ENCODE measurements around the gene RAP1A.

The RAP1A gene

DNA sequence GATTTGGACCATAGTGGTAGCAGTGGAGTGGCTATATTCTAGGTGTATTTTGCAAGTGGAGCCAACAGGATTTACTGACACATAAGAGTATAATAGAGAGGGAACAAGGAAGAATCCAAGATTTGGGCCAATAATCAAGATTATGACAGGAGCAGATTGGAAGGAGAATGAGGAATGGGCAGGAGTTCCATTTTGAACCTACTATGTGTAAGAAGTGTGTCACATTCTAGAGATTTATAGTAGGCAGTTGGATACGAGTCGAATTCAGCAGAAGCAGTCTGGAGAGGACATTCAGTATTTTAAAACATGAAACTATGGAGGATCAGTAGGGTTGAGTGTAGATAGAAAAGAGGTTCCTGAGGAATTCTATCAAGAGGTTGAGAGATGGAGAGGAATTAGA lies 97.9 kb downstream of the RAP1A start:
- no peak for DNase-seq (ENCODE audit: low read depth in 1 of 2, low spot score in 1 of 2)

DNA sequence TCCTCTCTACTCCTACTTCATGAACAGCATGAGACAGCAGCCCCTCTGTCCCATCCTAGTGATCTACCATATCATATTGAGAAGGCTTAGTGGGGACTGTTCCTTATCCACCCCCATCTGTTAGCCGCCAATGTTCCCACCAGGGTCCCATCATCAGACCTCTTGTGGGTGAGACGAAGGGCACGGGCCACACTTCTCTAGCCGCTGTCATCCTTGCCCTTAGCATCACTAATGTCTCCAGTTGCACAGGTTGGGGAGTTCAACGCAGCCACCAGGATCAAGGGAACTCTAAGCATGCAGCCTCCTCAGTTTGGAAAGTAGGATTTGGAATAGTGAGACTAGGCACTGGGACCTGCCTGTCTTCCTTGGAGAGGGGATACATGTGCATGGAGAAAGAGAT lies 99.5 kb downstream of the RAP1A start:
- DNase-seq (ENCODE audit: low read depth in 1 of 2, low spot score in 1 of 2): no peak

GRCh38 chr1:111719674-111720132 lies 100.1 kb downstream of the RAP1A start:
- DNase-seq (ENCODE audit: low read depth in 1 of 2, low spot score in 1 of 2): no peak

DNA sequence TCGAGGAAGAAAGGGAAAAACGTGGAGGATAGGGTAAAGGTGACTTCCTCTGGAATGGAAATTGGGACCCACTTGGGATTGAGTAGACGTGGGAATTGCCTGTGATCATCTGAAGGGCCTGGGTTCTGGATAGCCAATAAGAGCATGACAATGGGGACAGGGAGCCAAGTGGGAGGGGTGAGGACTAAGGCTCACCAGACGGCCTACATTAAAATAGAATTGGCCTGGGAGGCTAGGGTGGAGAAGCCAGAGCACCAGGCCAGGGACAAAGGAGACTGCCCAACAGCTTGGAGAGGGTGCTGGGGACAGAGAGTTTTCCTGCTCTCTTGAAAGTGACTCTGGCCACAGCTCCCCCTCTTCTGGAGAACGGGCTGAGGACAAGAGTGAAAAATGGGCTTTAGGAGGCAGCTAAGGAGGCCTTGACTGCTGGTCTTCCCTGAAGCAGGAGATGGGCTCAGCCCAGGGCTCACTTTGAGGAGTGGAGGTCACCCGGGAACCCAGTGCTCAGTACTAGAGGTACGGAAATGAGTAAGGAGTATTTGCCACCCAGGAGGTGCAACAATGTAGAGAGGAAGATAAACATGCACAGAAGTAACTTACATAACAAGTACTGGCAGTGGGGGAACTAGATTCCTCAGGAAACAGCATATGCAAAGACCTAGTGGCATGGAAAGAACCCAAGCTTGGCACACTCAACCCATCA lies 100.8 kb downstream of the RAP1A start:
- DNase-seq (ENCODE audit: low read depth in 1 of 2, low spot score in 1 of 2): no peak

GRCh38 chr1:111720977-111721786 lies 101.6 kb downstream of the RAP1A start:
- no peak for DNase-seq (ENCODE audit: low read depth in 1 of 2, low spot score in 1 of 2)

- no peak for DNase-seq (ENCODE audit: low read depth in 1 of 2, low spot score in 1 of 2)
Measured at GRCh38 chr1:111723091-111723806, 103.7 kb downstream of the RAP1A start.

GRCh38 chr1:111723871-111724270 lies 104.3 kb downstream of the RAP1A start:
- no peak for DNase-seq (ENCODE audit: low read depth in 1 of 2, low spot score in 1 of 2)

- no peak for DNase-seq (ENCODE audit: low read depth in 1 of 2, low spot score in 1 of 2)
Measured at GRCh38 chr1:111725192-111725591, 105.6 kb downstream of the RAP1A start.

- no peak for DNase-seq (ENCODE audit: low read depth in 1 of 2, low spot score in 1 of 2)
Measured at GRCh38 chr1:111727056-111727455, 107.5 kb downstream of the RAP1A start.

GRCh38 chr1:111729271-111729921 lies 109.8 kb downstream of the RAP1A start:
- DNase-seq (ENCODE audit: low read depth in 1 of 2, low spot score in 1 of 2): no peak

- DNase-seq (ENCODE audit: low read depth in 1 of 2, low spot score in 1 of 2): no peak
Measured at GRCh38 chr1:111729946-111730681, 110.5 kb downstream of the RAP1A start.

- no peak for DNase-seq (ENCODE audit: low read depth in 1 of 2, low spot score in 1 of 2)
Measured at GRCh38 chr1:111730706-111731105, 111.1 kb downstream of the RAP1A start.

DNA sequence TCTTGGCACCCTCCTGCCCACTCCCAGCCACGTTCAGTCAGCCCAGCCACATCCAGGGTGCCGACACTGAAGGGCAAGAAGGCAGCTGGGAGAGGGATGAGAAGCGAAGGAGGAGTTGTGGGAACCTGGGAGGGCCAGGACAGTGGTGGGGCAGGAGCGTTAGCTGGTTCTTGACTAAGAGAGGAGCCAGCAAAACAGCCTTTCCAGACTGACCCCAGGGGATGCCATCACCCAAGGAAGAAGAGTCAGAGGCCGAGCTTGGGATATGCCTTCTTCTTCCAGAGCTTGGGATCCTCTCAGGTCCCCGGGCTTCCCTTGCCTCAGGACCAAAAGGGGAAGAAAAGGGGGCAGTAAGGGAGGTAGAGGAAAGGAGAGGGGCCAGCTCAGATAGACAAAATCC lies 112.4 kb downstream of the RAP1A start:
- DNase-seq (ENCODE audit: low read depth in 1 of 2, low spot score in 1 of 2): no peak

DNA sequence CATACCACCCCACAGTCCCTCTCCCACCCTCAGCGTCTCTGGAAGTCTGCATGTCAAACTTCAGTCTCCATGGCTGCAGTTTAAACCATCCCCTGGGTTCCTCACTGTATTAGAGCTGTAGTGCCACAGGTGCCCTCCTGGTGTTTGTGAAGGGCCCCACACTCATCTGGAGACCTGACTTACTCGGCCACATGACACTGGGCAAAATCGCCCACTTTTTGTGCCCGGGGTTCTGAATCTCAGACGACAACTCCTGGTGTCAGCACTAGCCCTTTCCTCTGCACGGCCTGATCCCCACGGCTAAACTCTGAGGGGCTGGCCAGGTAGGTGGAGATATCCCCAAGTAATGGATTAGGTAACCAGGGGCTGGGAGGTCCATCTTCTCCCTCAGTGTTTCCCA lies 113.1 kb downstream of the RAP1A start:
- DNase-seq (ENCODE audit: low read depth in 1 of 2, low spot score in 1 of 2): no peak

DNA sequence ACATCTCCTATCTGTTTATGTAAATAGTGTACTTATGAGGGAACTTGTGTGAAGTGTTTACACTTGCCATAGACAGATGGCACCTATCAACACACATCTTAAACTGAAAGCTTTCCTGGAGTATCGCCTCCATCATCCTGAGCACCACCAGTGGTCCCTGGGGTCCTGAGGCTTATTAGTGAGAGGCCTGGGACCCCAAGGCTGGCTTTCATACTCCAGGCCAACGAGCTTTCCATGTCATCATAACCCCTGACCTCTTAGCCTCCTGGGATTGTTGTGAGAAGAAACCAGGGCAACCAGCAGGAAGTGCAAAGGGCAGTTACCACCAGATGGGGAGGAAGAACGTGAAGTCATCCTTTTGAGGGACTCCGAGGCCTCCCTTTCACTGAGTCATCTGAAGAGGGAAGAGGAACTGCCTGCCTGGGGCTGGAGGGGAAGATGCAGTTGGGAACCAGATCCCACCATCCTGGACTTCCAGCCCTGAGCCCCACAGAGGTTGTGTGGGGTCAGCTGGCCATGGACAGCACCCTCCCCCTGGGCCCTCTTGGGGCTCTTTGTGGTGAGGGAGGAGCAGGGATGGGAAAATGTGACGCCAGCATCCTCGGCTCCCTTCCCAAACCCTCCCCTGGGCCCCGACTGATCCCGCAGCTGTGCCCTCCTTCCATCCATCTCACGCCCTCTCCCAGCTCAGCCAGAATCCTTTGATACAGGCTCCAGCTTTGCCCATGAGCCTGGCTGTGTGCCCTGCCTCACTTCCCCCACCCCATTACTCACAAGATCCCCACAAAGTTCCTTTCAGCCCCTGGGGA lies 113.8 kb downstream of the RAP1A start:
- DNase-seq (ENCODE audit: low read depth in 1 of 2, low spot score in 1 of 2): no peak

DNA sequence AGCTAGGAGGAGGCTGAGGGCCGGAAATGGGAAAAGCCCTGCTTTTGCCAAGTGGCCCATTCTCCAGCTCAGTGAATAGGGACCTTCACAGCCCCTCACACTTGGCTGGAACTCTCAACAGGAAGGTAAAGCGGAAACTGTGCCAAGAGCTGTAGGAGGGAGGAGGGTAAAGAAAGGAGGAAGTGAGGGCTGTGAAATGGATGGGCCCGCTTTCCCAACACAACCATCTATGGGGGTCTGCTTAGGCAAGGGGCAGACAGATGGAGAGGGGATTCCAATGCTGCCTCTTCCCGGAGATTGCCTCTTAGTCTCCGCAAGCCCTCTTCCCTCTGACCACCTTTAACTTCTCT lies 114.4 kb downstream of the RAP1A start:
- no peak for DNase-seq (ENCODE audit: low read depth in 1 of 2, low spot score in 1 of 2)

GRCh38 chr1:111734426-111734825 lies 114.8 kb downstream of the RAP1A start:
- DNase-seq (ENCODE audit: low read depth in 1 of 2, low spot score in 1 of 2): no peak

DNA sequence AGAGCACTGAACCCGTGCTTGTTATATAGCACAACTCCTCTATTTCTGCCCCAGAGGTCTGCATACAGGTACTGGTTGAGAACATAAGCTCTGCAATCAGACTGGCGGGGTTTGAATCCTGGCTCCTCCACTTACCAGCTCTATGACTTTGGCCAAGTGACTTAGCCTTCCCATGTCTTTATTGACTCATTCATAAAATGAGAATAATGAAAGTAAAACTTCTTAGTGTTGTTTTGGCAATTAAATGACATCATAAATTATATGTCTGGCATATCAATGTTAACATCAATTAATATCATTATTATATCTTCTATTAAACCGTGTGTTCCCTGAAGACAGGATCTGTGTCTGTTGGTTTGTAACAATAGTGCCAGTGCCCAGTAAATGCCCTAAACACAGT lies 115.3 kb downstream of the RAP1A start:
- DNase-seq (ENCODE audit: low read depth in 1 of 2, low spot score in 1 of 2): no peak

- no peak for DNase-seq (ENCODE audit: low read depth in 1 of 2, low spot score in 1 of 2)
Measured at GRCh38 chr1:111735321-111735720, 115.7 kb downstream of the RAP1A start.
